HEK293T (cell line): ENCODE data around the gene MAT1A.

ENCODE experiments used
- CTCF ChIA-PET: fragments of 350-600 bp; formaldehyde crosslinking; extraction: SDS; loops from one replicate; lab custom pipeline; 2021; ENCODE audit warnings: antibody characterized with exemption, inconsistent platforms; lab: Yijun Ruan, JAX
- POLR2A ChIA-PET: fragments of 350-600 bp; formaldehyde crosslinking; extraction: SDS; loops from one replicate; lab custom pipeline; 2020; ENCODE audit warnings: antibody characterized with exemption, inconsistent platforms; lab: Yijun Ruan, JAX
- DNase-seq: peaks from one replicate; pipeline ENCODE4 v3.0.0; 2012; ENCODE audit warnings: mixed read lengths; ENCODE audit errors: extremely low spot score
- ARNT ChIP-seq: fragments of 450-650 bp; IDR thresholded peaks from 2 replicates; pipeline ENCODE4 v1.6.1; 2017; ENCODE audit warnings: mild to moderate bottlenecking
- BHLHE40 ChIP-seq: fragments of 450-650 bp; IDR thresholded peaks from 2 replicates; pipeline ENCODE4 v1.6.1; 2016; ENCODE audit warnings: mild to moderate bottlenecking, moderate library complexity, borderline replicate concordance
- CTBP1 ChIP-seq: fragments of 450-650 bp; IDR thresholded peaks from 2 replicates; pipeline ENCODE4 v1.6.1; 2016; ENCODE audit warnings: borderline replicate concordance
- ELF4 ChIP-seq: fragments of 450-650 bp; IDR thresholded peaks from 2 replicates; pipeline ENCODE4 v1.6.1; 2017; ENCODE audit warnings: antibody characterized with exemption
- FOXA1 ChIP-seq: fragments of 450-650 bp; IDR thresholded peaks from 2 replicates; pipeline ENCODE4 v1.6.1; 2016; ENCODE audit warnings: mild to moderate bottlenecking
- FOXK2 ChIP-seq: fragments of 450-650 bp; IDR thresholded peaks from 2 replicates; pipeline ENCODE4 v1.6.1; 2016; ENCODE audit warnings: mild to moderate bottlenecking
- FOXM1 ChIP-seq: fragments of 450-650 bp; IDR thresholded peaks from 2 replicates; pipeline ENCODE4 v1.6.1; 2017; ENCODE audit warnings: mild to moderate bottlenecking, borderline replicate concordance
- HDGF ChIP-seq: fragments of 450-650 bp; IDR thresholded peaks from 2 replicates; pipeline ENCODE4 v1.6.1; 2017; ENCODE audit warnings: antibody characterized with exemption, borderline replicate concordance
- L3MBTL2 ChIP-seq: fragments of 450-650 bp; conservative IDR thresholded peaks from 2 replicates; pipeline ENCODE4 v1.6.1; 2016; ENCODE audit warnings: mild to moderate bottlenecking
- LEF1 ChIP-seq: fragments of 450-650 bp; IDR thresholded peaks from 2 replicates; pipeline ENCODE4 v1.6.1; 2017; ENCODE audit warnings: mild to moderate bottlenecking, borderline replicate concordance
- NFRKB ChIP-seq: fragments of 450-650 bp; IDR thresholded peaks from 2 replicates; pipeline ENCODE4 v1.6.1; 2016; ENCODE audit warnings: mild to moderate bottlenecking, moderate library complexity
- SP1 ChIP-seq: fragments of 450-650 bp; IDR thresholded peaks from 2 replicates; pipeline ENCODE4 v1.6.1; 2017
- SUZ12 ChIP-seq: fragments of 450-650 bp; IDR thresholded peaks from 2 replicates; pipeline ENCODE4 v1.6.1; 2016; ENCODE audit warnings: mild to moderate bottlenecking
- TARDBP ChIP-seq: fragments of 450-650 bp; IDR thresholded peaks from 2 replicates; pipeline ENCODE4 v1.6.1; 2016
- ZNF384 ChIP-seq: fragments of 450-650 bp; IDR thresholded peaks from 2 replicates; pipeline ENCODE4 v1.6.1; 2016
- TF ChIP-seq, protein P1 (sequence below): fragments of 450-650 bp; IDR thresholded peaks from 2 replicates; pipeline ENCODE4 v1.6.1; 2016

The MAT1A gene

DNA sequence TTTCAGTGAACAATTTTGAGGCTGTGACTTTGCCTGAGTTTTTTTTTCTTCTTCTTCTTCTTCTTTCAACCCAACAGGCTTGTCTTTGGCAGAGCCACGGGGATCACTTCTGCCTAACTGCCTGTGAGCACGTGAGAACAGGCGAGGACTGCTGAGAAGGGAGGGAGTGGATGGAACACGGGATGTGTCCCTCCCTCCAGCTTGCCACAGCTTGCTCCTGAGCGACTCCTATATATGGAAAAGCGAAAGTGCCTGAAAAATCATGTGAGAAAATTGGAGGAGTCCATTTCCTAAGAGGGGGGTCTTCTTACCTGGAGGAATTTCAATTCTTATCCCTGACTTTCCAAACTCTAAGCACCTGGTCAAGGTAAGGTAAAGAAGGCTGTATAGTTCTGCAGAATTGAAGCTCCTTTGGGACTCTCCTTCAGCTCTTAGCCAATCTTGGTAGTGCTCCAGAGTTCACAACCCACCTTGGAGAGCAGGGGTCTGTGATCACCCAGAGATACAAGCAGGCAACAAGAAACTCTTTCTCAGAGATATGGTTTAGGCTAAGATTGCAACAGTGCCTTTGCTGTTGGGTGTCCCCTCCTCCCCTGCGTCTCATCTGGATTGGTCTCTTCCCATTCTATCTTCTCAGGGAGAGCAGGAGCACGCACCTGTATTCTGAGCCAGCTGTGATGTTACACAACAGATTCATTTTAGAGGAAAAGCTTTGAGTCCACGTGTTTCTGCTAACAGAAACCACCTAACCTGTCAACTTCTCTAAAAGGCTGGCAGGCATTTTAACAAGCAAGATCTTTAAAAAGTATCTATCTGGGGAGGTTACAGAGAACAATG is at the start of gene MAT1A:
TSS of gene MAT1A (minus strand) at position 208 of the 837 bp plus-strand sequence. CDS start 235 bp downstream, outside the sequence.
- TF ChIP-seq L3MBTL2 (peak; percentile 93), LEF1 (no peak)
- ChIA-PET CTCF (interaction anchor here (1.0 kb wide), 1 partner anchor 7 kb away, joined by 3 read pairs; no protein-coding TSS in a partner anchor), POLR2A (no interaction called here)
- peak; percentile 53 for DNase-seq

DNA sequence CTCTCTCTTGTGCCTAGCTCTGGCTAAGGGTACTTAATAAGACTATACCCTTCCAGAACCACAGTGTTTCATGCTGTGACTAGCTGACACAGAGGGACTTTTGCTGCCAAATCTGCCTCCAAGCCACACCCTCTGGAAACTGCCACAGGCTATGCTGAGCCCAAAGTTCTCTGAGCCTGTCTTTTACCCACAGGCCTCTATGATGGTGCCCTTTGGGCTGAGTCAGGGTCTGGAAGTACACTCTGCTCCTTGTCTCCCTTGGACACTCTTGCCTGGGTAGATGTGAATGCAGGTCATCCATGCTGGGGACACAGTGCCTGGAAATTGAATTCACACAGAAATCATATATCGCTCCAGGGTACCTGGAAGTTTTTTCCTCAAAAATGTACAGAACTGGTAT is 44.5 kb upstream of the MAT1A start:
- no peak for TF ChIP-seq ELF4
- no peak for TF ChIP-seq FOXA1
- TF ChIP-seq SP1: no peak
- no peak for TF ChIP-seq TARDBP
- no peak for TF ChIP-seq BHLHE40
- no peak for TF ChIP-seq ZNF384
- no peak for TF ChIP-seq FOXK2
- no peak for TF ChIP-seq HDGF
- TF ChIP-seq LEF1: no peak
- TF ChIP-seq ARNT: no peak
- no peak for TF ChIP-seq CTBP1
- no peak for TF ChIP-seq SUZ12
- no peak for DNase-seq
- ChIA-PET CTCF (no interaction called here), POLR2A (no interaction called here)

DNA sequence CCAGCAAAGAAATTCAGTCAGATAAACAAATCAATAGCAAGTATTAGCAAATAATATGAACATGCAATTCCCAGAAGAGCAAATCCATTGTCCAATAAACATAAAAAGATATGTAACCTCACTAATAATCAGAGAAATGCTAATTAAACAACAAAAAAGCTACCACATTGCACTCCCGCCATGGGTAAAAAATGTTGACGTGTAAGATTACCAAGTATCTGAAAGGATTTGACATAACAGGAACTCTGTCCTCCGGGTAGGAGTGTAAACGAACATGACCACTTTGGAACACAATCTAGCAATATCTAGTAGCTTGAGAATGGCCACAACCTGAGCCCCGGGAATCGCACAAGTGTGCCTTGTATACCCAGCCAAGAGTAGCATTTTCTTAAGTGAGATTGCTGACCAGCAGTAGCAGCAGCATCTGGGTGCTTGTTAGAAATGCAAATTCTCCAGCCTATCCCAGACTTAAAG is 35.5 kb upstream of the MAT1A start:
- DNase-seq: no peak
- CTCF ChIA-PET: no interaction called here
- TF ChIP-seq NFRKB: no peak
- TF ChIP-seq TARDBP: no peak
- TF ChIP-seq, protein P1, sequence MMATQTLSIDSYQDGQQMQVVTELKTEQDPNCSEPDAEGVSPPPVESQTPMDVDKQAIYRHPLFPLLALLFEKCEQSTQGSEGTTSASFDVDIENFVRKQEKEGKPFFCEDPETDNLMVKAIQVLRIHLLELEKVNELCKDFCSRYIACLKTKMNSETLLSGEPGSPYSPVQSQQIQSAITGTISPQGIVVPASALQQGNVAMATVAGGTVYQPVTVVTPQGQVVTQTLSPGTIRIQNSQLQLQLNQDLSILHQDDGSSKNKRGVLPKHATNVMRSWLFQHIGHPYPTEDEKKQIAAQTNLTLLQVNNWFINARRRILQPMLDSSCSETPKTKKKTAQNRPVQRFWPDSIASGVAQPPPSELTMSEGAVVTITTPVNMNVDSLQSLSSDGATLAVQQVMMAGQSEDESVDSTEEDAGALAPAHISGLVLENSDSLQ: no peak
- POLR2A ChIA-PET: no interaction called here

DNA sequence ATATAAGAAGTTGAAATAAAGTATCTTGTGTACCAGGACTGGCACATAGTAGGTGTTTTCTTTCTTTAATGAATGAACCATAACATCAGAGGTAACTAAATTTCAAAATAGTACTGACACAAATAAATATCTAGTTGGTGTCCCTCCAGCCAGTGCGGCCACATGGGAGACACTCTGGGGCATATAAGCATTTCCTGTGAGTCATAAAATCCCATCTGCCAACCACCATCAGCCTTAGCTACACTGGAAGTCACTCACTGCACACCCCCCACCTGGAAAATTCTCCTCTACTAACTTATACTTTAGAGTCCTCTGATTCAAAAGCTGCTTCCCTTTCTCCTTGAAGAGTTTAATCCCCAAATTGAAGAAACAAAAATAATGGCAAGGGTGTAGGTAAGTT is 34.6 kb upstream of the MAT1A start:
- ChIA-PET CTCF (interaction anchor here (0.7 kb wide), 1 partner anchor 153 kb away, joined by 3 read pairs; no protein-coding TSS in a partner anchor), POLR2A (no interaction called here)
- no peak for DNase-seq
- TF ChIP-seq ELF4: no peak
- no peak for TF ChIP-seq HDGF
- TF ChIP-seq CTBP1: no peak
- no peak for TF ChIP-seq ZNF384
- TF ChIP-seq FOXK2: no peak
- TF ChIP-seq FOXA1: no peak
- TF ChIP-seq BHLHE40: no peak
- TF ChIP-seq TARDBP: no peak
- no peak for TF ChIP-seq NFRKB
- TF ChIP-seq SP1: no peak
- TF ChIP-seq ARNT: no peak
- TF ChIP-seq, protein P1: no peak
- TF ChIP-seq LEF1: no peak
- TF ChIP-seq SUZ12: no peak
- TF ChIP-seq L3MBTL2: no peak
- no peak for TF ChIP-seq FOXM1

DNA sequence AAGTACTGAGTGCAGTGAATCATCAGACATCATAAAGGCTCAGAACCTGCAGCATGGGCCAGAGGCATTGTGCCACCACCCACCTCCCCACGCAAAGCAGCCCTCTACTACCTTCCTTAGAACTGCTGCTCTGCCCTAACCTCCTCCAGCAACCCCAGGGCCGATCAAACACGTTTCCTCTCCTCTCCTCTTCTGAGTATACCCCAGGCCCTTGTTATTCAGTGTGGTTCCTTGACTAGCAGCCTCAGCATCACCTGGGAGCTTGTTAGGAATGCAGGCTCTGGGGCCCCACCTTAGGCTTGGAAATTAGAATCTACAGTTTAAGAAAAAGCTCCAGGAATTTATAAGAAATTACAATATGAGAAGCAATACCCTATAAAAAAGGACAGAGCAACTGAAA is 33.9 kb upstream of the MAT1A start:
- no peak for TF ChIP-seq TARDBP
- TF ChIP-seq L3MBTL2: no peak
- TF ChIP-seq, protein P1: no peak
- TF ChIP-seq CTBP1: no peak
- no peak for TF ChIP-seq HDGF
- TF ChIP-seq BHLHE40: no peak
- no peak for TF ChIP-seq FOXM1
- TF ChIP-seq ELF4: no peak
- no peak for TF ChIP-seq SUZ12
- no peak for TF ChIP-seq ZNF384
- no peak for TF ChIP-seq NFRKB
- no peak for DNase-seq
- ChIA-PET POLR2A (no interaction called here), CTCF (interaction anchor here (0.7 kb wide), 1 partner anchor 152 kb away, joined by 3 read pairs; no protein-coding TSS in a partner anchor)

DNA sequence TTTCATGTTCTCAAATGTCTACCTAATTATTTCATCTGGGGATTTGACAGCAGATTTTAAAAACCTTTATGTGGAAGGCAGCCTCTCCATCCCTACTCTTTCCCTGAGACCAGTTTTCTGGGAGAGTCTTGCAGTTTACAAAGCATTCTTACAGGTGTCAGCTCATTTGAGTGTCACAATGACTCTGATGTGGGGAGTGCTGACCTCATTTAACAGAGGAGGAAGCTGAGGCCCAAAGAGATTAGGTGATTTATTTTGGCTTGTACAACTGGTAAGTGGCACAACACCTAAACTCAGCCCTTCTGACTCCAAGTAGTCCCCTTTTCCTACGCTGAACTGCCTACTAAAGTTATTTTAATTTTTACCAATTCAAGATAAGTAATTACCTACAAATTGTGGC is 33.3 kb upstream of the MAT1A start:
- ChIA-PET POLR2A (no interaction called here), CTCF (no interaction called here)

More for the DNA sequence above, 33.3 kb upstream of the MAT1A start:
- no peak for DNase-seq
- no peak for TF ChIP-seq FOXA1
- TF ChIP-seq ARNT: no peak
- TF ChIP-seq FOXM1: no peak
- TF ChIP-seq CTBP1: no peak
- TF ChIP-seq L3MBTL2: no peak
- TF ChIP-seq LEF1: no peak
- no peak for TF ChIP-seq ZNF384
- no peak for TF ChIP-seq SUZ12
- no peak for TF ChIP-seq HDGF
- no peak for TF ChIP-seq BHLHE40
- TF ChIP-seq, protein P1: no peak
- TF ChIP-seq NFRKB: no peak
- TF ChIP-seq ELF4: no peak
- no peak for TF ChIP-seq TARDBP
- TF ChIP-seq FOXK2: no peak
- no peak for TF ChIP-seq SP1
